Type B pancreatic cell (in vitro differentiated cells): Measurements from ENCODE around the gene FERMT3. TPM values are rescaled to one million over a fixed set of nuclear protein-coding genes. Genes with fewer than 3 reads are reported as not detected.

Source experiments
- DNase-seq: peaks from one replicate; pipeline ENCODE4 v3.0.0; 2021; ENCODE audit warnings: mixed read lengths; ENCODE audit not compliant: unreplicated experiment; ENCODE audit errors: extremely low spot score
- H3K27ac Mint-ChIP-seq: 2 replicates; pipeline ENCODE4 v1.8.0; 2021; ENCODE audit warnings: mild to moderate bottlenecking, mixed read lengths
- H3K27me3 Mint-ChIP-seq: 2 replicates; pipeline ENCODE4 v1.8.0; 2021; ENCODE audit warnings: mixed read lengths
- H3K36me3 Mint-ChIP-seq: 2 replicates; pipeline ENCODE4 v1.8.0; 2021; ENCODE audit warnings: mixed read lengths
- H3K4me1 Mint-ChIP-seq: one replicate; pipeline ENCODE4 v1.8.0; 2021; ENCODE audit warnings: mixed read lengths; ENCODE audit not compliant: unreplicated experiment
- H3K4me3 Mint-ChIP-seq: 2 replicates; pipeline ENCODE4 v1.8.0; 2021; ENCODE audit warnings: mild to moderate bottlenecking, mixed read lengths
- H3K9me3 Mint-ChIP-seq: 2 replicates; pipeline ENCODE4 v1.8.0; 2021; ENCODE audit warnings: mixed read lengths
- total RNA-seq: library from RNA; stranded (reverse); gene quantifications from 2 replicates; pipeline ENCODE4 v1.2.1, GENCODE V29; 2021; ENCODE audit warnings: low replicate concordance
- TF ChIP-seq, protein P1 (sequence below): fragments of 200-600 bp; sonication (generic); conservative IDR thresholded peaks from 2 replicates; pipeline ENCODE4 v1.5.0; 2021; ENCODE audit warnings: antibody characterized with exemption, mild to moderate bottlenecking

The FERMT3 gene
- total RNA-seq, 1 donor from 2014 or later, result 3.5 TPM

DNA sequence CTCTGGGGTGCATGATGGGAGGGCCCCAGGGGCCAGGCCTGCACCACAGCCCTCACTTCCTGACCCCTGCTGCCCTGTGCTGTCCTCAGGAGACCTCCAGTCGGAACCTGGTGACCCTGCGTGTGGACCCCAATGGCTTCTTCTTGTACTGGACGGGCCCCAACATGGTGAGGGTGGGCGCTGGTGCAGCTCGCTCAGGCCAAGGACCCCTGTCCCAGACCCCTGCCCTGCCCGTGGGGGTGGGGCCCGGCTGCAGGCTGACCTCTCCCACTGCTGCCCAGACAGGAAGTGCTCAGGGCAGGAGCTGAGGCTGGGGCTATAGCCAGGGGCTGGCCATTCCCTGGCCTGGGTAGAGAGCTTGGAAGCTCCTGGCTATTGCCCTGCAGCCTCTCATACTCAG lies 47.8 kb downstream of the FERMT3 start:
- Mint-ChIP-seq H3K4me3 (peak overlapping the region; percentile 55), H3K4me1 (peaks cover 15% of the 10 kb centered on the region), H3K27ac (peak overlapping the region; percentile 53), H3K9me3 (no peaks in the 10 kb centered on the region), H3K27me3 (no peaks in the 10 kb centered on the region), H3K36me3 (peaks cover 1% of the 10 kb centered on the region)
- TF ChIP-seq, protein P1, sequence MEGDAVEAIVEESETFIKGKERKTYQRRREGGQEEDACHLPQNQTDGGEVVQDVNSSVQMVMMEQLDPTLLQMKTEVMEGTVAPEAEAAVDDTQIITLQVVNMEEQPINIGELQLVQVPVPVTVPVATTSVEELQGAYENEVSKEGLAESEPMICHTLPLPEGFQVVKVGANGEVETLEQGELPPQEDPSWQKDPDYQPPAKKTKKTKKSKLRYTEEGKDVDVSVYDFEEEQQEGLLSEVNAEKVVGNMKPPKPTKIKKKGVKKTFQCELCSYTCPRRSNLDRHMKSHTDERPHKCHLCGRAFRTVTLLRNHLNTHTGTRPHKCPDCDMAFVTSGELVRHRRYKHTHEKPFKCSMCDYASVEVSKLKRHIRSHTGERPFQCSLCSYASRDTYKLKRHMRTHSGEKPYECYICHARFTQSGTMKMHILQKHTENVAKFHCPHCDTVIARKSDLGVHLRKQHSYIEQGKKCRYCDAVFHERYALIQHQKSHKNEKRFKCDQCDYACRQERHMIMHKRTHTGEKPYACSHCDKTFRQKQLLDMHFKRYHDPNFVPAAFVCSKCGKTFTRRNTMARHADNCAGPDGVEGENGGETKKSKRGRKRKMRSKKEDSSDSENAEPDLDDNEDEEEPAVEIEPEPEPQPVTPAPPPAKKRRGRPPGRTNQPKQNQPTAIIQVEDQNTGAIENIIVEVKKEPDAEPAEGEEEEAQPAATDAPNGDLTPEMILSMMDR, result no peak
- DNase-seq, result no peak

DNA sequence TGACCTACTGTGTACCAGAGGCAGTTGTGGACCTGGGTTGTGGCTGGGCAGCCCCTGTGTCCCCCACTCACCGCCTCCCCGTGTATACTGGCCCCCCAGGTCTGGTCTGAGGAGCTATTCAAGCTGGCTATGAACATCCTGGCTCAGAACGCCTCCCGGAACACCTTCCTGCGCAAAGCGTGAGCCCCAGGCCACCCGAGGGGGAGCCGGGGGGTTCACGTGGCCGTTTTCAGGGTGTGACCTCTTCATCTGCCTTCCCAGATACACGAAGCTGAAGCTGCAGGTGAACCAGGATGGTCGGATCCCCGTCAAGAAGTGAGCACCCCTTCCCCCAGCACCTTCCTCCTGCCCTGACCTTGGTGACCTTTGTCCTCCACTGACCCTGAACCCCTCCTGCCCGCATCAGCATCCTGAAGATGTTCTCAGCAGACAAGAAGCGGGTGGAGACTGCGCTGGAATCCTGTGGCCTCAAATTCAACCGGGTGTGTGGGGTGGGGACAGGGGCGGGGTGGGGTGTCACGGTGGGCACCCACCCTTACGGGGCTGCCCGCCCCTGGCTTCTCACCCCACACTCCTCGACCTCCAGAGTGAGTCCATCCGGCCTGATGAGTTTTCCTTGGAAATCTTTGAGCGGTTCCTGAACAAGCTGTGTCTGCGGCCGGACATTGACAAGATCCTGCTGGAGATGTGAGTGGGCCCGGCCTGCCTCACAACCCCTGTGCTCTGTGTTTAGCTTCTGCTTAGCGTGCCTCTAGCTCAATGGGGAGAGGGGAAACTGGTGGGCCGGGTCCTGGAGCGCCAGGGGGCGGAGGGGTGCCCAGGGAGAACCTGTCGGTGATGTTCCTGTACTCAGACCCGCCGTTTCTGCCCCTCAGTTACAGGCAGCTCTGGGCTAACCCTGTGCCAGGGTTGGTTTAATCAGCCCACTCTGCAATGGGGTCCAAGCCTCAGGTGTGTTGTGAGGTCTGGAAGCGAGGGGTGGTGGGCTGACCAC lies 48.9 kb downstream of the FERMT3 start:
- Mint-ChIP-seq H3K36me3 (peaks cover 11% of the 10 kb centered on the region), H3K27ac (no peak overlapping the region), H3K27me3 (no peaks in the 10 kb centered on the region), H3K4me1 (peaks cover 8% of the 10 kb centered on the region), H3K9me3 (no peaks in the 10 kb centered on the region), H3K4me3 (no peak overlapping the region)
- DNase-seq, result no peak
- TF ChIP-seq, protein P1, result no peak

DNA sequence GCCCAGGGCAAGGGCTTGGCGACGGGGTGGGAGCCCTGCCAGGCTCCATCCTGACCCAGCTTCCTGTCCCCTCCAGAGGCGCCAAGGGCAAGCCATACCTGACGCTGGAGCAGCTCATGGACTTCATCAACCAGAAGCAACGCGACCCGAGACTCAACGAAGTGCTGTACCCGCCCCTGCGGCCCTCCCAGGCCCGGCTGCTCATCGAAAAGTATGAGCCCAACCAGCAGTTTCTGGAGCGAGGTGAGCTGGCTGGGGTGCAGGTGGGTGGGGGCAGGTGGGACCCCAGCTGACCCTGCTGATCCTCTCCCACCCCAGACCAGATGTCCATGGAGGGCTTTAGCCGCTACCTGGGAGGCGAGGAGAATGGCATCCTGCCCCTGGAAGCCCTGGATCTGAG lies 49.8 kb downstream of the FERMT3 start:
- Mint-ChIP-seq H3K9me3 (no peaks in the 10 kb centered on the region), H3K27me3 (no peaks in the 10 kb centered on the region), H3K36me3 (peaks cover 11% of the 10 kb centered on the region), H3K4me1 (peaks cover 8% of the 10 kb centered on the region), H3K4me3 (no peak overlapping the region), H3K27ac (no peak overlapping the region)
- DNase-seq, result no peak
- TF ChIP-seq, protein P1, result no peak

DNA sequence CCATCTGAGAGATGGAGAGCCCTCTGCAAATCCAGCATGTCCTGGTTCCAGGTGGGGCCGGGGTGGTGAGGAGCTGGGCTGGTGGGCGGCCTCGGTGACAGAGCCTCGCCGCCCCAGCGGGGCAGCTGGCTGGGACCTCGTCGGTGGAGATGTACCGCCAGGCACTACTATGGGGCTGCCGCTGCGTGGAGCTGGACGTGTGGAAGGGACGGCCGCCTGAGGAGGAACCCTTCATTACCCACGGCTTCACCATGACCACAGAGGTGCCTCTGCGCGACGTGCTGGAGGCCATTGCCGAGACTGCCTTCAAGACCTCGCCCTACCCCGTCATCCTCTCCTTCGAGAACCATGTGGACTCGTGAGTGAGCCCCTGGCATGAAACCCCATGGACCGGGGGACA lies 51.8 kb downstream of the FERMT3 start:
- TF ChIP-seq, protein P1, result no peak
- peaks cover 11% of the 10 kb centered on the region for H3K36me3 Mint-ChIP-seq
- H3K4me1 Mint-ChIP-seq, result peaks cover 8% of the 10 kb centered on the region
- no peaks in the 10 kb centered on the region for H3K9me3 Mint-ChIP-seq
- no peak for DNase-seq
- H3K27ac Mint-ChIP-seq, result no peak overlapping the region
- no peak overlapping the region for H3K4me3 Mint-ChIP-seq
- H3K27me3 Mint-ChIP-seq, result no peaks in the 10 kb centered on the region

DNA sequence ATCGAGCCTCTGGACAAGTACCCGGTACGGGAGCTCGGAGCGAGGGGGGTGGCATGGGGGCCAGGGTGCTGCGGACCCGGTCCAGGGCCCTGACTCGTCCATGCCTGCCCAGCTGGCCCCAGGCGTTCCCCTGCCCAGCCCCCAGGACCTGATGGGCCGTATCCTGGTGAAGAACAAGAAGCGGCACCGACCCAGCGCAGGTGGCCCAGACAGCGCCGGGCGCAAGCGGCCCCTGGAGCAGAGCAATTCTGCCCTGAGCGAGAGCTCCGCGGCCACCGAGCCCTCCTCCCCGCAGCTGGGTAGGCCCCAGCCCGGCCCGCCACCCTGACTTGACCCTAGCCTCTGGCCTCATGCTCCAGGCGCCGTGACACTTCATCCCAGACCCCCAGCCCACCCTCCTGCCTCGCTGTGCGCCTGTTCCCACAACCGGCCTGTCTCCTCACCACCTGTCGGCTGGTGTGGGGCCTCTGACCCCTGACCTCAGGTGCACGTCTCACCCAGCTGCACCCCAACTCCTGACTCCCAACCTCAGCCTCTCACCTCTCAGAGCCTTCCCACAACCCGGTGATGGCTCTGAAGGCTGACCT lies 52.5 kb downstream of the FERMT3 start:
- Mint-ChIP-seq H3K36me3 (peaks cover 11% of the 10 kb centered on the region), H3K9me3 (no peaks in the 10 kb centered on the region), H3K4me1 (peaks cover under 1% of the 10 kb centered on the region), H3K4me3 (no peak overlapping the region), H3K27ac (no peak overlapping the region), H3K27me3 (no peaks in the 10 kb centered on the region)
- TF ChIP-seq, protein P1, result no peak
- DNase-seq, result no peak
